IMR-90 (cell line): Measurements from ENCODE around the gene PIGC. TPM values are rescaled to one million over a fixed set of nuclear protein-coding genes. Genes with fewer than 3 reads are reported as not detected.

ENCODE experiments used
- ATAC-seq: fragments of 200-7000 bp; cut with Tn5 transposase; 2 replicates; pipeline ENCODE4 v1.9.1; 2020; ENCODE audit warnings: low read depth, mild to moderate bottlenecking, moderate library complexity
- BruUV-seq: library from RNA; stranded (reverse); fragments of 400-500 nt; replicated peaks from 2 replicates; lab custom pipeline; 2021; lab: Mats Ljungman, UMichigan
- CTCF ChIA-PET: fragments of 300-600 bp; formaldehyde crosslinking; extraction: SDS; loops from one replicate; lab custom pipeline; 2021; ENCODE audit warnings: antibody characterized with exemption; lab: Yijun Ruan, JAX
- POLR2A ChIA-PET: fragments of 300-600 bp; sonication (Branson Sonifier 250); formaldehyde crosslinking; loops from one replicate; lab custom pipeline; 2022; ENCODE audit warnings: antibody characterized with exemption; ENCODE audit not compliant: unreplicated experiment; lab: Charles Lee
- DNase-seq: peaks from one replicate; pipeline ENCODE4 v3.0.0; 2013
- H2AFZ ChIP-seq: replicated peaks from 2 replicates; pipeline ENCODE3; 2013; ENCODE audit warnings: low read length, mild to moderate bottlenecking; ENCODE audit not compliant: poor library complexity
- H2AK5ac ChIP-seq: 2 replicates; pipeline ENCODE4 v1.6.1; 2013; ENCODE audit warnings: low read depth, low read length, inconsistent platforms
- H2AK9ac ChIP-seq: replicated peaks from 2 replicates; pipeline ENCODE3; 2013; ENCODE audit warnings: mild to moderate bottlenecking, low read depth, low read length, moderate library complexity; ENCODE audit not compliant: poor library complexity
- H2BK120ac ChIP-seq: 2 replicates; pipeline ENCODE4 v1.6.1; 2013; ENCODE audit warnings: low read depth, low read length, inconsistent platforms
- H2BK15ac ChIP-seq: 3 replicates; pipeline ENCODE4 v1.6.1; 2013; ENCODE audit warnings: low read depth, low read length, inconsistent platforms
- H2BK20ac ChIP-seq: 2 replicates; pipeline ENCODE4 v1.6.1; 2013; ENCODE audit warnings: low read depth, mild to moderate bottlenecking, inconsistent platforms, low read length, moderate library complexity
- H2BK5ac ChIP-seq: 2 replicates; pipeline ENCODE4 v1.6.1; 2013; ENCODE audit warnings: mild to moderate bottlenecking, low read depth, low read length, inconsistent platforms; ENCODE audit not compliant: poor library complexity, severe bottlenecking
- H3K14ac ChIP-seq: replicated peaks from 2 replicates; pipeline ENCODE4 v1.6.1; 2013; ENCODE audit warnings: low read depth, low read length, inconsistent platforms
- H3K18ac ChIP-seq: 2 replicates; pipeline ENCODE4 v1.6.1; 2013; ENCODE audit warnings: low read depth, low read length, control low read depth
- H3K23ac ChIP-seq: 2 replicates; pipeline ENCODE4 v1.6.1; 2013; ENCODE audit warnings: low read depth, low read length, inconsistent platforms
- H3K27ac ChIP-seq: 2 replicates; pipeline ENCODE4 v1.5.1; 2013; ENCODE audit warnings: mild to moderate bottlenecking, control low read depth, low read length; ENCODE audit not compliant: insufficient read depth
- H3K27me3 ChIP-seq: 2 replicates; pipeline ENCODE4 v1.6.1; 2013; ENCODE audit warnings: low read length; ENCODE audit not compliant: control insufficient read depth, insufficient read depth
- H3K36me3 ChIP-seq: 2 replicates; pipeline ENCODE4 v1.6.1; 2013; ENCODE audit warnings: low read length, mixed read lengths; ENCODE audit not compliant: control insufficient read depth, insufficient read depth
- H3K4ac ChIP-seq: 2 replicates; pipeline ENCODE4 v1.6.1; 2013; ENCODE audit warnings: low read depth, low read length, inconsistent platforms
- H3K4me1 ChIP-seq: 2 replicates; pipeline ENCODE4 v1.6.1; 2013; ENCODE audit warnings: low read length, mixed read lengths; ENCODE audit not compliant: control insufficient read depth, insufficient read depth
- H3K4me2 ChIP-seq: 2 replicates; pipeline ENCODE4 v1.6.1; 2013; ENCODE audit warnings: low read depth, mild to moderate bottlenecking, control low read depth, low read length, moderate library complexity
- H3K4me3 ChIP-seq: 2 replicates; pipeline ENCODE4 v1.5.1; 2013; ENCODE audit warnings: low read depth, mild to moderate bottlenecking, control low read depth, low read length, moderate library complexity; ENCODE audit not compliant: insufficient read depth
- H3K56ac ChIP-seq: 2 replicates; pipeline ENCODE4 v1.6.1; 2013; ENCODE audit warnings: low read length, inconsistent platforms; ENCODE audit not compliant: insufficient read depth; ENCODE audit errors: extremely low read depth
- H3K79me1 ChIP-seq, 2 experiments: 2 replicates each; pipeline ENCODE4 v1.6.1; 2013; ENCODE audit warnings: low read length in 2 of 2, inconsistent platforms in 1 of 2, low read depth in 1 of 2
- H3K9ac ChIP-seq: 2 replicates; pipeline ENCODE4 v1.6.1; 2013; ENCODE audit warnings: low read depth, low read length, control low read depth
- H3K9me1 ChIP-seq: 2 replicates; pipeline ENCODE4 v1.6.1; 2013; ENCODE audit warnings: low read length, inconsistent platforms; ENCODE audit not compliant: insufficient read depth
- H3K9me3 ChIP-seq: 2 replicates; pipeline ENCODE4 v1.6.1; 2013; ENCODE audit warnings: low read length; ENCODE audit not compliant: control insufficient read depth, insufficient read depth
- H4K20me1 ChIP-seq: 2 replicates; pipeline ENCODE4 v1.6.1; 2013; ENCODE audit warnings: low read length, inconsistent platforms; ENCODE audit not compliant: insufficient read depth
- H4K5ac ChIP-seq: 2 replicates; pipeline ENCODE4 v1.6.1; 2013; ENCODE audit warnings: mild to moderate bottlenecking, low read depth, low read length, control low read depth
- H4K8ac ChIP-seq, 2 experiments: 2 replicates each; pipeline ENCODE4 v1.6.1; 2013; ENCODE audit warnings: low read depth in 2 of 2, low read length in 2 of 2, control low read depth in 1 of 2, inconsistent platforms in 1 of 2
- H4K91ac ChIP-seq: 2 replicates; pipeline ENCODE4 v1.6.1; 2013; ENCODE audit warnings: low read depth, low read length, inconsistent platforms; ENCODE audit not compliant: insufficient read depth
- BHLHE40 ChIP-seq: fragments of 150-350 bp; IDR thresholded peaks from 2 replicates; pipeline ENCODE4 v1.6.1; 2016; ENCODE audit warnings: mild to moderate bottlenecking, low read depth, low read length
- CEBPB ChIP-seq: IDR thresholded peaks from 2 replicates; pipeline ENCODE4 v1.6.1; 2012; ENCODE audit warnings: low read depth, low read length, improper control_type of control experiment
- FOS ChIP-seq: fragments of 150-350 bp; IDR thresholded peaks from 2 replicates; pipeline ENCODE4 v1.6.1; 2016; ENCODE audit warnings: low read depth, low read length
- MAFK ChIP-seq: IDR thresholded peaks from 2 replicates; pipeline ENCODE4 v1.6.1; 2012; ENCODE audit warnings: low read depth, low read length, improper control_type of control experiment
- MAZ ChIP-seq: IDR thresholded peaks from 2 replicates; pipeline ENCODE4 v1.6.1; 2012; ENCODE audit warnings: low read depth, mild to moderate bottlenecking, low read length, improper control_type of control experiment, moderate library complexity, borderline replicate concordance
- MXI1 ChIP-seq: IDR thresholded peaks from 2 replicates; pipeline ENCODE4 v1.6.1; 2012; ENCODE audit warnings: low read depth, mild to moderate bottlenecking, low read length, moderate library complexity, borderline replicate concordance
- NFE2L2 ChIP-seq: fragments of 150-350 bp; IDR thresholded peaks from 2 replicates; pipeline ENCODE4 v1.6.1; 2016; ENCODE audit warnings: low read depth, mild to moderate bottlenecking, low read length
- POLR2A ChIP-seq: IDR thresholded peaks from 2 replicates; pipeline ENCODE4 v1.6.1; 2012; ENCODE audit warnings: mild to moderate bottlenecking, low read depth, low read length
- RAD21 ChIP-seq: IDR thresholded peaks from 2 replicates; pipeline ENCODE4 v1.6.1; 2012; ENCODE audit warnings: low read length, improper control_type of control experiment
- RCOR1 ChIP-seq: IDR thresholded peaks from 2 replicates; pipeline ENCODE4 v1.6.1; 2012; ENCODE audit warnings: mild to moderate bottlenecking, low read length, improper control_type of control experiment; ENCODE audit not compliant: insufficient replicate concordance
- SMC3 ChIP-seq: fragments of 150-350 bp; IDR thresholded peaks from 2 replicates; pipeline ENCODE4 v1.6.1; 2016; ENCODE audit warnings: low read depth, mild to moderate bottlenecking, antibody characterized with exemption, low read length, moderate library complexity
- WGBS, 2 experiments: methylation state at CpG; one replicate each; pipeline versions ENCODE4 v1.1.5 to v1.1.7; 2013; ENCODE audit warnings: missing lambda C conversion rate in 2 of 2; ENCODE audit not compliant: insufficient read length in 1 of 2; ENCODE audit errors: extremely low coverage in 2 of 2; 5-methylcytosine and 5-hydroxymethylcytosine counted together
- dilution Hi-C: fragments of 300-500 bp; cut with HindIII; formaldehyde crosslinking; loops from one replicate; pipeline ENCODE4 v1.14.3; 2018; ENCODE audit warnings: low sequenced_read_pairs; ENCODE audit not compliant: unreplicated experiment
- in situ Hi-C: fragments of 300-500 bp; cut with MboI; formaldehyde crosslinking; loops from 3 replicates; pipeline ENCODE4 v1.14.3; 2019; ENCODE audit warnings: low sequenced_read_pairs, inconsistent platforms, mixed read lengths
- intact Hi-C: fragments of 100-400 bp; cut with micrococcal nuclease; formaldehyde crosslinking; loops from 2 replicates; pipeline ENCODE4 v1.10.0; 2022
- polyA plus RNA-seq, 3 experiments: library from polyadenylated mRNA; depleted of rRNA; stranded (reverse); fragments of >200 nt; gene quantifications; 2 replicates each; pipeline ENCODE4 v1.2.3, GENCODE V29; 2012; ENCODE audit warnings: low replicate concordance in 1 of 3
- total RNA-seq: library from RNA; depleted of rRNA; stranded (reverse); fragments of >200 nt; gene quantifications from 2 replicates; pipeline ENCODE4 v1.2.3, GENCODE V29; 2012
- TF ChIP-seq, protein P1 (sequence below): fragments of 150-350 bp; IDR thresholded peaks from 2 replicates; pipeline ENCODE4 v1.6.1; 2017; ENCODE audit warnings: mild to moderate bottlenecking, antibody characterized with exemption, low read length, low read depth
- TF ChIP-seq, protein P2 (sequence below): conservative IDR thresholded peaks from 2 replicates; pipeline ENCODE4 v1.5.1; 2012; ENCODE audit warnings: mild to moderate bottlenecking, low read depth, low read length, improper control_type of control experiment

The PIGC gene
- total and polyA plus RNA-seq, 2 of the 4 experiments (the other 2 are of a cell fraction) = 14.9 to 15.8 TPM

DNA sequence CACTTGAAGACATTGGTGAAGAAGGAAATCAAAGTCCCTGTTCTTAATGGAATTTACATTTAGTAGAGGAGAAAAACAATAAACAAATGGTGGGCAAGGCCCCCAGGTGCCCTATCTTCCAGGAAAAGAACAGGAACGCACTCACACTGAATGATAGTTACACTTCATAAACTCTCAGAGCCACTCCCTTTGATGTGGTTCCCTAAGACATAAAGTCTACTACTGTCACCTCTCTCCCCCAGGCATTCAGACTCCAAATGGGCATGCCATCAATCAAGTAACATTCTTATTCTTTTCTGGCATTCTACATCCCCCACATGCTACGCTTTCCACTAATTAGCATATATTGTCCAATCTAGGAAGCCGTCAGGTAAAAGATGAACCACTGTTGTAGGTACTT is 36.6 kb upstream of the PIGC start:
- POLR2A ChIA-PET = no interaction called here

More for the DNA sequence above, 36.6 kb upstream of the PIGC start:
- Histone ChIP-seq H3K4ac (no peak overlapping the region), H2BK20ac (no peak overlapping the region), H4K8ac (no peak overlapping the region), H4K5ac (no peak overlapping the region), H2AFZ (no peak overlapping the region), H3K36me3 (no peaks in the 10 kb centered on the region), H4K91ac (no peak overlapping the region), H2BK120ac (no peak overlapping the region), H3K79me1 (no peaks in the 10 kb centered on the region), H2AK5ac (no peak overlapping the region), H3K4me2 (no peak overlapping the region), H3K9me3 (no peaks in the 10 kb centered on the region), H3K4me3 (no peak overlapping the region), H3K27me3 (peaks cover 25% of the 10 kb centered on the region), H2BK5ac (no peak overlapping the region), H3K18ac (no peak overlapping the region), H3K14ac (no peak overlapping the region), H2AK9ac (no peak overlapping the region), H3K23ac (no peak overlapping the region), H3K9ac (no peak overlapping the region), H3K56ac (no peak overlapping the region), H4K20me1 (no peaks in the 10 kb centered on the region), H3K27ac (no peak overlapping the region), H3K4me1 (peaks cover 2% of the 10 kb centered on the region; the same call in 1 of the 2 replicates), H3K9me1 (no peaks in the 10 kb centered on the region; the same call in 1 of the 2 replicates), H2BK15ac (no peak overlapping the region)
- TF ChIP-seq, protein P1, sequence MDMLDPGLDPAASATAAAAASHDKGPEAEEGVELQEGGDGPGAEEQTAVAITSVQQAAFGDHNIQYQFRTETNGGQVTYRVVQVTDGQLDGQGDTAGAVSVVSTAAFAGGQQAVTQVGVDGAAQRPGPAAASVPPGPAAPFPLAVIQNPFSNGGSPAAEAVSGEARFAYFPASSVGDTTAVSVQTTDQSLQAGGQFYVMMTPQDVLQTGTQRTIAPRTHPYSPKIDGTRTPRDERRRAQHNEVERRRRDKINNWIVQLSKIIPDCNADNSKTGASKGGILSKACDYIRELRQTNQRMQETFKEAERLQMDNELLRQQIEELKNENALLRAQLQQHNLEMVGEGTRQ = no peak
- TF ChIP-seq RCOR1 (no peak), POLR2A (no peak), FOS (no peak), RAD21 (no peak), NFE2L2 (no peak), BHLHE40 (no peak), SMC3 (no peak), MAZ (no peak), MAFK (no peak), MXI1 (no peak), CEBPB (no peak)
- TF ChIP-seq, protein P2, sequence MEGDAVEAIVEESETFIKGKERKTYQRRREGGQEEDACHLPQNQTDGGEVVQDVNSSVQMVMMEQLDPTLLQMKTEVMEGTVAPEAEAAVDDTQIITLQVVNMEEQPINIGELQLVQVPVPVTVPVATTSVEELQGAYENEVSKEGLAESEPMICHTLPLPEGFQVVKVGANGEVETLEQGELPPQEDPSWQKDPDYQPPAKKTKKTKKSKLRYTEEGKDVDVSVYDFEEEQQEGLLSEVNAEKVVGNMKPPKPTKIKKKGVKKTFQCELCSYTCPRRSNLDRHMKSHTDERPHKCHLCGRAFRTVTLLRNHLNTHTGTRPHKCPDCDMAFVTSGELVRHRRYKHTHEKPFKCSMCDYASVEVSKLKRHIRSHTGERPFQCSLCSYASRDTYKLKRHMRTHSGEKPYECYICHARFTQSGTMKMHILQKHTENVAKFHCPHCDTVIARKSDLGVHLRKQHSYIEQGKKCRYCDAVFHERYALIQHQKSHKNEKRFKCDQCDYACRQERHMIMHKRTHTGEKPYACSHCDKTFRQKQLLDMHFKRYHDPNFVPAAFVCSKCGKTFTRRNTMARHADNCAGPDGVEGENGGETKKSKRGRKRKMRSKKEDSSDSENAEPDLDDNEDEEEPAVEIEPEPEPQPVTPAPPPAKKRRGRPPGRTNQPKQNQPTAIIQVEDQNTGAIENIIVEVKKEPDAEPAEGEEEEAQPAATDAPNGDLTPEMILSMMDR = no peak
- intact Hi-C loops (no loop called here), dilution Hi-C loops (no loop called here), in situ Hi-C loops (no loop called here)
- no peak for DNase-seq
- ATAC-seq = no peak
- BruUV-seq = no TSS peak
- CTCF ChIA-PET = no interaction called here
- 20% methylated on average over 1 of the region's 3 CpGs; no CpG with 5 or more reads in 1 of the 2 experiments for WGBS, 2 experiments
